GM18861 (cell line): Measurements from ENCODE around the gene CRTC1.

Experiments used
- ATAC-seq: cut with Tn5 transposase; IDR thresholded peaks from one replicate; pipeline ENCODE4 v1.9.1; 2021; ENCODE audit not compliant: unreplicated experiment

CRTC1 gene

GRCh38 chr19:18699403-18700054, 16.0 kb downstream of the CRTC1 start:
- ATAC-seq: no peak

- ATAC-seq: peak; percentile 45
Observed at GRCh38 chr19:18700501-18701249, 17.2 kb downstream of the CRTC1 start.

- ATAC-seq: peak; percentile 3
Observed at GRCh38 chr19:18701250-18701608, 17.7 kb downstream of the CRTC1 start.

- no peak for ATAC-seq
Observed at GRCh38 chr19:18704054-18704453, 20.6 kb downstream of the CRTC1 start.

GRCh38 chr19:18704971-18705370, 21.5 kb downstream of the CRTC1 start:
- ATAC-seq: no peak

- ATAC-seq: no peak
Observed at GRCh38 chr19:18708452-18709231, 25.2 kb downstream of the CRTC1 start.

- no peak for ATAC-seq
Observed at GRCh38 chr19:18709546-18709945, 26.1 kb downstream of the CRTC1 start.

GRCh38 chr19:18710186-18710585, 26.7 kb downstream of the CRTC1 start:
- ATAC-seq: no peak

- ATAC-seq: no peak
Observed at GRCh38 chr19:18710996-18711751, 27.7 kb downstream of the CRTC1 start.

GRCh38 chr19:18711893-18712292, 28.4 kb downstream of the CRTC1 start:
- no peak for ATAC-seq

- ATAC-seq: no peak
Observed at GRCh38 chr19:18712981-18713380, 29.5 kb downstream of the CRTC1 start.

GRCh38 chr19:18713550-18714117, 30.2 kb downstream of the CRTC1 start:
- no peak for ATAC-seq

- ATAC-seq: no peak
Observed at GRCh38 chr19:18715416-18715815, 31.9 kb downstream of the CRTC1 start.

- ATAC-seq: no peak
Observed at GRCh38 chr19:18716857-18717256, 33.4 kb downstream of the CRTC1 start.

- no peak for ATAC-seq
Observed at GRCh38 chr19:18717601-18718000, 34.1 kb downstream of the CRTC1 start.

GRCh38 chr19:18718015-18718526, 34.6 kb downstream of the CRTC1 start:
- no peak for ATAC-seq

- ATAC-seq: no peak
Observed at GRCh38 chr19:18718846-18719458, 35.5 kb downstream of the CRTC1 start.

GRCh38 chr19:18719541-18719940, 36.1 kb downstream of the CRTC1 start:
- no peak for ATAC-seq

- no peak for ATAC-seq
Observed at GRCh38 chr19:18723871-18724377, 40.4 kb downstream of the CRTC1 start.
